Muscle layer of colon (tissue), 2 donors: Measurements from ENCODE around the gene GOT1.

Experiments used
- H3K27ac ChIP-seq: one replicate; pipeline ENCODE4 v1.7.0; 2013; ENCODE audit warnings: low read depth, mild to moderate bottlenecking, low read length, moderate library complexity
- H3K27me3 ChIP-seq, 2 donors: one replicate each; pipeline ENCODE4 v1.7.0; 2013; ENCODE audit warnings: low read length in 2 of 2, mild to moderate bottlenecking in 2 of 2; ENCODE audit not compliant: insufficient read depth in 2 of 2, control insufficient read depth in 1 of 2
- H3K36me3 ChIP-seq: one replicate; pipeline ENCODE4 v1.7.0; 2013; ENCODE audit warnings: mild to moderate bottlenecking, low read length; ENCODE audit not compliant: insufficient read depth
- H3K4me1 ChIP-seq: one replicate; pipeline ENCODE4 v1.7.0; 2013; ENCODE audit warnings: mild to moderate bottlenecking, low read length; ENCODE audit not compliant: insufficient read depth
- H3K4me3 ChIP-seq, 2 donors: one replicate each; pipeline ENCODE4 v1.7.0; 2013; ENCODE audit warnings: low read length in 2 of 2, low read depth in 1 of 2, mild to moderate bottlenecking in 1 of 2, moderate library complexity in 1 of 2
- H3K9ac ChIP-seq: one replicate; pipeline ENCODE4 v1.7.0; 2013; ENCODE audit warnings: low read length
- H3K9me3 ChIP-seq: one replicate; pipeline ENCODE4 v1.7.0; 2013; ENCODE audit warnings: mild to moderate bottlenecking, low read length
- donor health status: abdominal sarcoma.
- donor health status: Adenocarcinoma of cecum.

The GOT1 gene

GRCh38 chr10:99353182-99353581 is 77.2 kb downstream of the GOT1 start:
- no peaks in the 10 kb centered on the region for H3K27me3 ChIP-seq
- H3K4me1 ChIP-seq, result no peaks in the 10 kb centered on the region
- no peak overlapping the region for H3K4me3 ChIP-seq
- no peak overlapping the region for H3K9ac ChIP-seq
- no peaks in the 10 kb centered on the region for H3K9me3 ChIP-seq
- H3K36me3 ChIP-seq, result no peaks in the 10 kb centered on the region
- H3K27ac ChIP-seq, result no peak overlapping the region

- no peak overlapping the region for H3K4me3 ChIP-seq
- no peaks in the 10 kb centered on the region for H3K9me3 ChIP-seq
- H3K4me1 ChIP-seq, result peaks cover under 1% of the 10 kb centered on the region
- H3K27ac ChIP-seq, result no peak overlapping the region
- H3K9ac ChIP-seq, result no peak overlapping the region
- H3K27me3 ChIP-seq, result no peaks in the 10 kb centered on the region
- H3K36me3 ChIP-seq, result no peaks in the 10 kb centered on the region
Measured at GRCh38 chr10:99347672-99348071, 82.8 kb downstream of the GOT1 start.
